Neuronal stem cell (in vitro differentiated cells): ENCODE data around the gene GPC5.
"Not testable (repeated sequence)": the region's sequence is repeated elsewhere in the genome, so short reads cannot be mapped to it uniquely, and the experiment has no call there.

Experiments
- DNase-seq: peaks from one replicate; pipeline ENCODE4 v3.0.0-alpha.2; 2013; ENCODE audit warnings: low spot score
- H2AFZ ChIP-seq: one replicate; pipeline ENCODE4 v1.6.1; 2013; ENCODE audit warnings: mild to moderate bottlenecking, low read length, inconsistent platforms
- H2AK5ac ChIP-seq: 2 replicates; pipeline ENCODE4 v1.6.1; 2013; ENCODE audit warnings: low read depth, mild to moderate bottlenecking, inconsistent platforms, low read length, moderate library complexity, mixed read lengths
- H2BK120ac ChIP-seq: 2 replicates; pipeline ENCODE4 v1.6.1; 2013; ENCODE audit warnings: low read depth, mild to moderate bottlenecking, inconsistent platforms, low read length, moderate library complexity, mixed read lengths
- H2BK12ac ChIP-seq: one replicate; pipeline ENCODE4 v1.6.1; 2013; ENCODE audit warnings: low read length, inconsistent platforms
- H2BK15ac ChIP-seq: 2 replicates; pipeline ENCODE4 v1.6.1; 2013; ENCODE audit warnings: mild to moderate bottlenecking, low read length, inconsistent platforms, mixed read lengths
- H2BK5ac ChIP-seq: one replicate; pipeline ENCODE4 v1.6.1; 2013; ENCODE audit warnings: inconsistent platforms, mild to moderate bottlenecking, low read length, moderate library complexity
- H3K14ac ChIP-seq: one replicate; pipeline ENCODE4 v1.6.1; 2013; ENCODE audit warnings: low read length, inconsistent platforms
- H3K18ac ChIP-seq: 2 replicates; pipeline ENCODE4 v1.6.1; 2013; ENCODE audit warnings: low read length, inconsistent platforms
- H3K23ac ChIP-seq: 2 replicates; pipeline ENCODE4 v1.6.1; 2013; ENCODE audit warnings: low read depth, mild to moderate bottlenecking, mixed read lengths, low read length, inconsistent platforms; ENCODE audit not compliant: poor library complexity
- H3K27ac ChIP-seq: replicated peaks from 3 replicates; pipeline ENCODE4 v1.5.1; 2013; ENCODE audit warnings: low read length, inconsistent platforms
- H3K27me3 ChIP-seq, 3 experiments: 2 replicates each; pipeline ENCODE4 v1.6.1; 2013; ENCODE audit warnings: low read length in 3 of 3, mild to moderate bottlenecking in 2 of 3, inconsistent platforms in 1 of 3, low read depth in 1 of 3, mixed read lengths in 1 of 3, moderate library complexity in 1 of 3; ENCODE audit not compliant: control insufficient read depth in 3 of 3, insufficient read depth in 3 of 3
- H3K36me3 ChIP-seq, 2 donors: replicated peaks in 1 of 2; 2 replicates each; pipeline ENCODE4 v1.6.1; 2013; ENCODE audit warnings: low read length in 2 of 2; ENCODE audit not compliant: control insufficient read depth in 2 of 2, insufficient read depth in 2 of 2
- H3K4ac ChIP-seq: 2 replicates; pipeline ENCODE4 v1.6.1; 2013; ENCODE audit warnings: inconsistent platforms, mild to moderate bottlenecking, low read length, moderate library complexity
- H3K4me1 ChIP-seq, 2 donors: 1 replicate in 1 of 2; 2 replicates in 1 of 2; pipeline ENCODE4 v1.6.1; 2013; ENCODE audit warnings: low read length in 2 of 2, low read depth in 1 of 2; ENCODE audit not compliant: control insufficient read depth in 2 of 2, insufficient read depth in 1 of 2
- H3K4me2 ChIP-seq: one replicate; pipeline ENCODE4 v1.6.1; 2013; ENCODE audit warnings: mild to moderate bottlenecking, low read length, inconsistent platforms; ENCODE audit not compliant: insufficient read depth, poor library complexity, severe bottlenecking
- H3K4me3 ChIP-seq, 2 donors: 2 replicates each; pipeline ENCODE4 v1.5.1; 2013; ENCODE audit warnings: low read length in 2 of 2, mild to moderate bottlenecking in 2 of 2, inconsistent platforms in 1 of 2, moderate library complexity in 1 of 2
- H3K79me1 ChIP-seq: one replicate; pipeline ENCODE4 v1.6.1; 2013; ENCODE audit warnings: low read depth, mild to moderate bottlenecking, inconsistent platforms, low read length, moderate library complexity
- H3K9ac ChIP-seq: one replicate; pipeline ENCODE4 v1.6.1; 2013; ENCODE audit warnings: mild to moderate bottlenecking, low read depth, low read length, inconsistent platforms; ENCODE audit not compliant: poor library complexity
- H3K9me3 ChIP-seq, 2 donors: replicated peaks in 1 of 2; 2 replicates each; pipeline versions ENCODE3 to v1.6.1; 2013; ENCODE audit warnings: low read length in 2 of 2, mild to moderate bottlenecking in 2 of 2, inconsistent platforms in 1 of 2, low read depth in 1 of 2, mixed read lengths in 1 of 2, moderate library complexity in 1 of 2; ENCODE audit not compliant: control insufficient read depth in 2 of 2, insufficient read depth in 1 of 2
- H4K8ac ChIP-seq: one replicate; pipeline ENCODE4 v1.6.1; 2013; ENCODE audit warnings: low read depth, mild to moderate bottlenecking, inconsistent platforms, low read length, moderate library complexity
- H4K91ac ChIP-seq: one replicate; pipeline ENCODE4 v1.6.1; 2013; ENCODE audit warnings: low read length, low read depth, mild to moderate bottlenecking, inconsistent platforms; ENCODE audit not compliant: poor library complexity
- WGBS, 2 donors: extraction: QIAGEN DNeasy Blood & Tissue Kit; methylation state at CpG; one replicate each; pipeline ENCODE4 v1.1.7; 2013; ENCODE audit warnings: missing lambda C conversion rate in 2 of 2, mixed read lengths in 1 of 2; ENCODE audit not compliant: insufficient read length in 2 of 2, insufficient replicate concordance in 1 of 2; ENCODE audit errors: extremely low coverage in 2 of 2; 5-methylcytosine and 5-hydroxymethylcytosine counted together

GPC5 gene

GRCh38 chr13:91896547-91896946, 498.1 kb downstream of the GPC5 start:
- Histone ChIP-seq H3K23ac (no peak overlapping the region), H3K4me1 (no peaks in the 10 kb centered on the region), H2AFZ (no peak overlapping the region), H4K91ac (no peak overlapping the region), H3K4me3 (no peak overlapping the region), H3K4ac (no peak overlapping the region), H3K27me3 (no peaks in the 10 kb centered on the region), H2BK12ac (no peak overlapping the region), H2AK5ac (no peak overlapping the region), H3K4me2 (no peak overlapping the region), H2BK120ac (no peak overlapping the region), H3K9ac (no peak overlapping the region), H2BK15ac (no peak overlapping the region), H3K36me3 (no peaks in the 10 kb centered on the region), H3K79me1 (no peaks in the 10 kb centered on the region), H3K9me3 (no peaks in the 10 kb centered on the region), H3K18ac (no peak overlapping the region), H3K14ac (no peak overlapping the region), H4K8ac (no peak overlapping the region), H3K27ac (no peak overlapping the region), H2BK5ac (no peak overlapping the region)
- no peak for DNase-seq
- WGBS, 2 donors, result no CpG with 5 or more reads among the region's 5 CpGs

- H3K4ac ChIP-seq, H3K27ac ChIP-seq, H3K9ac ChIP-seq, H4K91ac ChIP-seq, H3K79me1 ChIP-seq, H2BK120ac ChIP-seq, H2AK5ac ChIP-seq, H2BK5ac ChIP-seq, DNase-seq, H3K14ac ChIP-seq, H2BK12ac ChIP-seq, H3K18ac ChIP-seq, H2AFZ ChIP-seq, H3K4me3 ChIP-seq, H3K4me2 ChIP-seq, H2BK15ac ChIP-seq, H3K23ac ChIP-seq, H4K8ac ChIP-seq, H3K27me3 ChIP-seq, H3K4me1 ChIP-seq, H3K36me3 ChIP-seq, H3K9me3 ChIP-seq: not testable (repeated sequence)
These were observed 500.6 kb downstream of the GPC5 start for GRCh38 chr13:91898986-91899385.

GRCh38 chr13:91902291-91902690, 503.9 kb downstream of the GPC5 start:
- Histone ChIP-seq H3K36me3 (no peaks in the 10 kb centered on the region), H4K8ac (no peak overlapping the region), H3K79me1 (no peaks in the 10 kb centered on the region), H2BK12ac (no peak overlapping the region), H3K4me1 (peaks cover 0 to 4% of the 10 kb centered on the region in 2 donors), H2BK120ac (no peak overlapping the region), H2AFZ (no peak overlapping the region), H3K27ac (no peak overlapping the region), H3K4ac (no peak overlapping the region), H3K18ac (no peak overlapping the region), H2BK15ac (no peak overlapping the region), H4K91ac (no peak overlapping the region), H3K14ac (no peak overlapping the region), H3K9ac (no peak overlapping the region), H3K9me3 (no peaks in the 10 kb centered on the region), H3K4me3 (no peak overlapping the region), H2BK5ac (no peak overlapping the region), H3K27me3 (no peaks in the 10 kb centered on the region), H3K23ac (no peak overlapping the region), H3K4me2 (no peak overlapping the region), H2AK5ac (no peak overlapping the region)
- no peak for DNase-seq

- H3K4ac ChIP-seq, result no peak overlapping the region
- WGBS, 2 donors, result no CpG with 5 or more reads among the region's 1 CpG
- no peak overlapping the region for H3K27ac ChIP-seq
- no peak overlapping the region for H2BK12ac ChIP-seq
- no peak overlapping the region for H3K18ac ChIP-seq
- no peaks in the 10 kb centered on the region for H3K9me3 ChIP-seq
- H2AK5ac ChIP-seq, result no peak overlapping the region
- no peaks in the 10 kb centered on the region for H3K79me1 ChIP-seq
- H2BK5ac ChIP-seq, result no peak overlapping the region
- H3K23ac ChIP-seq, result no peak overlapping the region
- H2BK120ac ChIP-seq, result no peak overlapping the region
- no peak for DNase-seq
- H3K4me2 ChIP-seq, result no peak overlapping the region
- no peak overlapping the region for H4K91ac ChIP-seq
- no peaks in the 10 kb centered on the region for H3K27me3 ChIP-seq
- peaks cover 0 to 4% of the 10 kb centered on the region in 2 donors for H3K4me1 ChIP-seq
- H2BK15ac ChIP-seq, result no peak overlapping the region
- no peak overlapping the region for H3K14ac ChIP-seq
- no peaks in the 10 kb centered on the region for H3K36me3 ChIP-seq
- no peak overlapping the region for H2AFZ ChIP-seq
- H3K9ac ChIP-seq, result no peak overlapping the region
- H4K8ac ChIP-seq, result no peak overlapping the region
- H3K4me3 ChIP-seq, result no peak overlapping the region
These were observed 505.6 kb downstream of the GPC5 start for GRCh38 chr13:91904005-91904404.
